Measurements from ENCODE around the gene DLG2. TPM values are rescaled to one million over a fixed set of nuclear protein-coding genes. Genes with fewer than 3 reads are reported as not detected.
"Not testable (repeated sequence)": the region's sequence is repeated elsewhere in the genome, so short reads cannot be mapped to it uniquely, and the experiment has no call there.

Gene DLG2
- polyA plus RNA-seq, 1 donor = 9.6 TPM

DNA sequence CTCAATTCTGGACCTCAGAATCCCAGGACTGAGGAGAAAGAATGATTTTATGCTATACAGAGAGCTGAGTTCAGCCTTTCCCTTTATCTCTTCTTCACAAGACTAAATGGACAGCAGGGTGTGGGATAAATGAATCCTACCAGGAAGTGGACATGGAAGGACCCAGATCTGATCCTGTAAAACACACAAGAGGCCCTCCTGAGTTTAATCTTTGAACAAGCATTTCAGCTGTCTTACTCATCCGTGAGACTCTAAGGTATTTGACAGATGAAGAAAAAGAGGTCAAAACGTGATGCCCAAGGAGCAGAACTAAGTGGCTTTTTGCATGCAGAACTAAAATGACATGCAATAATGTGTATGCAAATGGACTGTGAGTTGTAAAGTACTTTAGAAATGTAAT lies 511.3 kb downstream of the DLG2 start:
- DNase-seq (ENCODE audit: low read depth) = no peak

DNA sequence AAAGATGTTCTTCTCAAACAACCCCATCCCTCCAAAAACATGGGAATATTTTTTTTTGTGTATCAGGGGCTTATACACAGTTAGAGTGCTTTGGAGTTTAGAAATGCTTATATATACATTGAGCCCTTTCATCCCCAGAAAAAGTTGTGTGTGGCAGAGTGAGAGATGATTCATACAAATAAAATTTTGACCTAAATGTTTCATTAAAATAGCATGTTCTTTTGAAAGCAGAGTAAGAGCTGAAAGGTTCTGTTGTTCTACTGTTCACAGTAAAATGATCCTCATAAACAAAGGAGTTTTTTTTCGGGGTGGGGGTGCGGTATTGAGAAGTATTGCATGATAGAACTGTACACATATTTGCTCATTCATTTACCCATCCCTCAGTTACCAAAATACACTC lies 512.4 kb downstream of the DLG2 start:
- DNase-seq (ENCODE audit: low read depth) = no peak

DNA sequence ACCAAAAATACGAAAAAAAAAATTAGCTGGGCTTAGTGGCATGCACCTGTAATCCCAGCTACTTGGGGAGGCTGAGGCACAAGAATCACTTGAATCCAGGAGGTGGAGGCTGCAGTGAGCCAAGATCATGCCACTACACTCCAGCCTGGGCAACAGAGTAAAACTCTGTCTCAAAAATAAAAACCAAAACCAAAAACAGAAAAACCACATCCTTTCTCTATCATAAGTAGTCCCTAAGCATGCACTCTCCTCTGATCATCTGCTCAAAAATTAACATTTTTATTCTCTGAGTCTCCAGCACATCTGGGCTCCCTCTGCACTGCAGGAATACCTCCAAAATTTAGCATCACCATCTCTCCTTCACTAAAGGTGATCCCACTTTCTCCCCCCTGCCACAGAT lies 516.9 kb downstream of the DLG2 start:
- not testable (repeated sequence) for DNase-seq (ENCODE audit: low read depth)

DNA sequence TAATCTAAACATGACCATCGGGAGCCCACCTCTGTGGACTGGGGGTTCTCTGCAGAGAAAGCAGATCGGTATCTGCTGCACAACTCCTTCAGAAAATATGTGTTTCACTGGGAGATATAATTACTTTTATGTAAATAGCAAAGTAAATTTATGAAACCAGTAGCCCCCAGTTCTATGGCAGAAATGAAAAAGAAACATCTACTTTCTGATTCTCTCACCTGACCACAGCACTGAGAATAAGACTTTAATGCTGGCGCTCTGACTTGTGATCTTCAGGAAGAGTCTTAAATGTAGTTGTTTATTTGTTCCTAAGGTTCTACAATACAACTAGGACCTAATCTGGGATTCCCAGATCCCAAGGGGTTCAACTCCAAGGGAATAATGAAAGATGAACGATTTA lies 518.0 kb downstream of the DLG2 start:
- no peak for DNase-seq (ENCODE audit: low read depth)

DNA sequence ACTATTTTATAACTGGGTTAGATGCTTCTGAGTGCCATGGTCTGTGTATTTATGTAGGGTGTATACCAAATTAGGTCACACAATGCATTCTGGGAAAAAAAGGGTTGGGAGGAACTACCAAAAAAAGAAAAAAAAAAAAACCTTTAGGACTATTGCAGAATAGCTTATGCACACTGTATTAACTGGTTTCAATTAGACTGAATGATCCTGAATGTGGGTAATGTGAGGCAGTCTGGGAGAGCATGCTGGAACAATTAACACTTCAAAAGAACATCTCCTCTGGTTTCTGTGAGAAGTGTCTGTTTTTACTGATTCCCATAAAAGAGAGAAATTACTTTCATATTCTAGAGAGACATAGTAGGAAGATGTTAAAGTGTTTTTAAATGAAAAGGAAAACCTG lies 521.3 kb downstream of the DLG2 start:
- DNase-seq (ENCODE audit: low read depth) = no peak

DNA sequence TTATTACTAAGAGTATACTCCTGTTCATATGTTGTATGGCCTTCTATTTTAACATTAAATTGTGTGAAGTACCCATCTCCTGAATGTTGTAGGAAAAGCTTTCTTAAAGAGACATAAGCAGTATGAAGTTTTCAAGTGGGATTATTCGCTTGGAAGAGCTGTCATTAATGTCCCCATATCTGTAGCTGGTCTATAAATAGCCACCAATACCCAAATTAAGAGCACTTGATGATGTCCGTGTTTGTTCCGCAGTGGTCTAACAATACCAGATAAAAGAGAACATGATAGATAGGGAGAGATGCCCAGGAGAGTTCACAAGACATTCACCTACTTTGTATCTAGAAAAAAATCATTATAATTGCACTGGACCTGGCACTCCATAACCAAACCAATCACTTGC lies 527.6 kb downstream of the DLG2 start:
- DNase-seq (ENCODE audit: low read depth) = no peak

DNA sequence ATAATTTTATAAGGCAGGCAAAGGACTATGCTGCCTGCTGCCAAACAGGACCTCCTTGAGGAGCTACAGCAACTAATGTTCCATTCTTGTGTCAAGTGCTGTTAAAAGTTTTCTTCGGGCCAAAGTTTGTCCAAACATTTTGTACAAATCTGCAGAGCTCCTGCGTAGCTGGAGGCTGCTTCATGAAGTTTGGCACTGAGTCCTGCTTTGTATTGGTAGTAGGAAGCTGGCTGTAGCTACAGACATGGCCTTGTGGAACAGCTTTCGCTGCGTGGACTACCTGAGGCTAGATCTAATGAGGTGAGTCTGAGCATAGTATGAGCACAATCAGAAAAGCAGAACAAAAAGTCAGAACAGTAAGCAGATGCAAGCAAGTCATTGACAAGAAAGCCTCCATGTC lies 528.1 kb downstream of the DLG2 start:
- DNase-seq (ENCODE audit: low read depth) = no peak

DNA sequence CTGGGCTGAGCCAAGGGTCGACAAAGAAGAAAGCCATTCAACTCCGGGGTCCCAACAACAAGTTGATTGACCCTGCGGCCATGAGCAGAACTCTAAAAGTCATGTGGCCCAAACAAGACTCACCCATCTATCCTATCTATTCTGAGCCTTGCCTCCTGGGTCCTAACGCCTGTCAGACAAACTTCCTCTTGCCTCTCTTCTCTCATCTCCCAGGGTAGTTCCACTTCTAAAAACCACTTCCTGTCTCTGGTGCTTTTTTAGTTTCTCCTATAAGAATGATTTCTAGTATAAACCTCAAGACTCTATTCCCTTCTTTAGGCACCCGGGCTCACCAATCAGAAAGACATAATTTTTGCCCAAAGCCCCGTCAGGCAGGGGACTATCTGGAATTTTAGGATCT lies 530.2 kb downstream of the DLG2 start:
- DNase-seq (ENCODE audit: low read depth) = no peak

DNA sequence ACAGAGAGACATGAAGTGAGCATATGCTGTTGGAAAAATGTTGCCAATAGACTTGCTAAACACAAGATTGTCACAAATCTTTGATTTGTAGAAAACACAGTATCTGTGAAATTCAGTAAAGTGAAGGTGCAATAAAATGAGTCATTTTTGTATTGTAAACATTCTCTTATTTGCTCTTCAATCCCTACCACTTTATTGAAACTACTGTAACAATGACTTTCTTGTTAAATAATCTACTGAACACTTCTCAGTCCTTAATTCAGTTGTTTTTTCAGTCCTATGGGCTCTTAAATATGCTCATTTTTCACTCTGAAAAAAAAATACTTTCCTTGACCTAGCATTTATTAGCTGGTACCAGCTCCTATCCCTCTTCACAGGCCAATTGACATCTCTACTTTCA lies 531.9 kb downstream of the DLG2 start:
- DNase-seq (ENCODE audit: low read depth) = no peak

DNA sequence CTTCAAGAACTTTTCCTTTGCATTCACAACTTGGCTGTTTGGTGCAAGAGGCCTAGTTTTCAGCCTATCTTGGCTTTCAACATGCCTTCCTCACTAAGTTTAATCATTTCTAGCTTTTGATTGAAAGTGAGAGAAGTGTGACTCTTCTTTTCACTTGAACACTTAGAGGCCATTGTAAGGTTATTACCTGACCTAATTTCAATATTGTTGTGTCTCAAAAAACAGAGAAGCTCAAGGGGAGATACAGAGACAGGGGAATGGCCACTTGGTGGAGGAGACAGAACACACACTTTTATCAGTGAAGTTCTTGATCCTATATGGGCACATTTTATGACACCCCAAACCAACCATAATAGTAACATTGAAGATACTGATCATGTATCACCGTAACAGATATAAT lies 532.3 kb downstream of the DLG2 start:
- DNase-seq (ENCODE audit: low read depth) = no peak

DNA sequence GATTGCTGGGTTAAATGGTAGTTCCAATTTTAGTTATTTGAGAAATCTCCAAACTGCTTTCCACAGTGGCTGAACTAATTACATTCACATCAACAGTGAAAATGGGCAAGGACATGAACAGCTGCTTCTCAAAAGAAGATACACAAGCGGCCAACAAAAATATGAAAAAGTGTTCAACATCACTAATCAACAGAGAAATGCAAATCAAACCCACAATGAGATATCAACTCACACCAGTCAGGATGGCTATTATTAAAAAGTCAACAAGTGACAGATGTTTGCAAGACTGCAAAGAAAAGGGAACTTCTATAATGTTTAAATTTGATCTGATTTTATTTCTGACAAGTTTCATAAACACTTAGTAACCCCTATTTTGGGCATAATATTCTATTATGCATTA lies 537.5 kb downstream of the DLG2 start:
- DNase-seq (ENCODE audit: low read depth) = no peak

DNA sequence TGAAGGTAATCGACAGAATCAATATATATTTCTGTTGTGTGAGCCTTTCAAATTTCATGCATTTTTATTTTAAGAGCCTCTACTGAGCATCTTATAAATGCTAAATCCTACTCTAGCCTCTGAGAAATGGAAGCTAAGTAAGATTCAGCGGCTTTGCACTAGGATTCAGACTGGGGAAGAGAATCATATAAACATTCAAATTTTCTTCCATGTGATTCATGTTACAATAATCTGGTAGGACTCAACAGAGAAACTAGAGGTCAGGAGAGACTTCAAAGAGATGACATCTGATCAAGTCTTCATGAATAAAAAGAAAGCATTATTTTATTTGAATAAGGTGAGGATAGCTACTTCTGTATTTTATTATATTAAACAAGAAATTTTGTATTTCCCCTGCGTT lies 538.9 kb downstream of the DLG2 start:
- no peak for DNase-seq (ENCODE audit: low read depth)

DNA sequence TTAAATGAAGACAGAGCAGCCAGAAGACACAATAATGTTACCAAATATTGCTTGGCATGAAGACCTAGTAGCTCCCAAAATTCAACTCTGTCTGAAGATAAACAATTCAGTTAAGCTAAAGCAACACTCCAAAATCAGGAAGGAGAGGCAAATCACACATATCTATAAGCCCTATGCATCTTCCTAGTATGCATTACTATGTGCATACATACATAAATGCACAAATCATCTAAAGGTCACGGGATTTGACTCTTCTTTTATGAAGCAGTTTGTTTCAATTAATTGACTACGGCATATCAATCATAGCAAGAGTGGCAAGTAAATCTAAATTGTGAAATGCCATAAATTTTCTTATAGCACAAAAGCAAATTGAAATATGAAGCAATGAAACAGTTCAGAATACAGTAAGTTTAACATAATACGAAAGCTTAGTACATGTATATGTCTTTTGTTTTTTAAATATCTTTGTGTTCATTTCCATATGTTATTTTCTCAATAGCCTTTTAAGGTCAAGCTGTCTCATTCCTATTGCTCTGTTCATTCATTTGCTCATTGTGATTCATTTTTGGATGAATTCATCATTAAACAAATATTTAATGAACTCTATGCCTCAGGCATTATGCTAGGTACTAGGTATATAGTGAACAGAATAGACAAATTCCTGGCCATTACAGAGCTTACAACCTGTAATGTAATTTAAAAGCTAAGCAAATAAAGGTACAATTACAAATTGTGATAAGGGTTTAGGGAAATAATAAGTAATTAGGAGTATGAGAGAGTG lies 540.5 kb downstream of the DLG2 start:
- DNase-seq (ENCODE audit: low read depth) = no peak

DNA sequence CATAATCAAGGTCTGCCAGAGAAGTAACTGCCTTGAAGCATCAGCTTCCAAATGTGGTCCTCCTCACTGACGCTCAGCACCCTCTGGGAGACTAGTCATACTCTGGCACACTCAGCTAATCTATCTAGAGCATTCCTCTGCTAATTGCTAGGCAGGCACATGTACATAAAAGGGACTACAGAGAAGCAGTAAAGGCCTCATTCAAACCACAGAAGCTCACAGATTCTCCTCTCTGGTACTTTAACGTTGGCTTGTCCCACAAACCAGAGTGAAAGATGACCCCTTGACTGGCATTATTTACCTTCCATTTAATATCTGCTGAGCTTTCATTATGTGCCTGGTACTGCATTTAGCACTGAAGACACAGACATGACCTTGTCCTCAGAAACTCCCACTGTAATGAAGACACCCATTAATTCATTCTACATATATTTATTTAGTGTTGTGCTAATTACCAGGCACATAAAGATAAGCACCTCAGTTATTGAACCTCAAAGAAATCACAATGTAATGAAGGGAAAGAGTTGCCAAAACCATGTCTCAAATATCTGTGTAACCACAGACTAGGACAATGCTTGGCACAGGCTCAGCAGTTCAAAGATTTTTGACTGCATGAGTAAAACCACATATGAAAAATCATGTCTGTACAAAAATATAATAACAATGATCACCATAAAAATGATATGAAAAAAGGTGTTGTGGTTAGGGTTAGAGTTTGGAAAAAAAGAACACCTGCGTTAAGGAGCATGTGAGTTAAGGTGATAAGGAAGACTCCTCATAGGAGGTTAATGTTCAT lies 550.4 kb downstream of the DLG2 start:
- DNase-seq (ENCODE audit: low read depth) = no peak

DNA sequence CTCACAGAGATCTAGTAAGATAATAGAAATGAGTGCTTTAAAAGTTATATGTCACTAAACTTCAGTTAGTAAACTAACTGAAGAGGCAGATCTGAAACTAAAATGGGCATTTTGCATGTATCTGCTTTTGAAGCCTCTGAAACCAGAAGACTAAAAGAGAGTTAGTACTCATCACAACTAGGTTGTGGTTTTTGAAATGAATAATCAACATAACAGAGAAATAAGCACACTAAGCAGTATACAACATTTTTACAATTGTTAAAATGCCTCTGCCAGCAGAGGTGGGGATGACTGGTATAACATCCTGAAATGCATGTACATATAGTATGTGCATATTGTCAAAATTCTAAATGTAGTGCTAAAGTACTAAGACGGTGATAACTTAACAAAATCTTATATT lies 564.5 kb downstream of the DLG2 start:
- DNase-seq (ENCODE audit: low read depth) = no peak

DNA sequence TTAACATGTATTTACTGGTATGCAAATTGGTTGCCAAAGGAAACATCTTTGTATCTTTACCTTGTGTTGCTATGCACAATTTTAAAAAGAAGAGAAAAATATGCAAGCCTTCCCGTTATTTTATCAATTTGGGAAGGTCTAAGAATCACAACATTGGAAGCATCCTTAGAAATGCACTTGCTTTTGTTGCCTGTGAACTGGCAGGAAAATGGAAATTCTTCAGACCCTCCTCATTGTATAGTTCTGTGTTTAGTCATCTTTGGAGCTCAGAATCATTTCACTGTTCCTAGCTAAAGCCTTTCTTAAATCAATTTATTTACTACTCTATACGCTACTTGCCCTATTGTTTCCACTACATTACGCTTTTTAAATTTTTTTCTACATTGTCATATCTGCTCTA lies 574.5 kb downstream of the DLG2 start:
- DNase-seq (ENCODE audit: low read depth) = no peak

DNA sequence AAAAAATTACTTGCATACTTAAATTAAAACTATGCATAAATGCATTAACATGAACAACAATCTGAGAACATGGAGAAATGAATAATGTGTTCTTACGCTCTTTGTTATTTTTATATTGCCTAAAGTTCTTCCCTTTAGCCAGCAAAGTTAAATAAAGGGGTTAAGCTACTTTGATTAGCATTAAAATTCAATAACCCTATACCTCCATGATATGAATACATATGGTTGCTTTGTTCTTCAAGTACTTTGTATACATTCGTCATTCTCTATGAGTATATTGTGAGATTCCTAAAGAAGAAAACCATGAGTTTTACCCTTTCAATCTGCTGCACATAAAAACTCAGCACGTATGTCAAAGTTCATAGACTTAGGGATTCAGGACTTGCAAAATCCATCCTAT lies 578.3 kb downstream of the DLG2 start:
- no peak for DNase-seq (ENCODE audit: low read depth)

DNA sequence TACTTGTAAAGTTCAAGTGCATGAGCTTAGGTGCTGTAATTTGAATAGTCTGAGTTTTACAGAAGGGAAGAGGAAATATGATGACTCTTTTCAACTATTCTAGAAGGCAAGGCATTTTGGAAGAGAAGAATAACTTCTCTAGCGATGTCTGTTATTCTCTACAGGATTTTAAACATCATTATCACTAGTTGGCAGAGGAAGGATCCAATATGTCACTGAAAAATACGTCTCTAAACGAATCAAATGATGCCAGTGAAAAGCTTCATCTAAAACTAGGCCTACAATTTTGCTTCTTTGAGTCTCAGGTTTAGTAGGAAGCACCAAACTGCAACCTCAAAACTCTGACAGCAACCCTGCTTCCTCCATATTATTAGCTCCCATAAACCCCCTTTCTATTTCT lies 581.4 kb downstream of the DLG2 start:
- DNase-seq (ENCODE audit: low read depth) = no peak

DNA sequence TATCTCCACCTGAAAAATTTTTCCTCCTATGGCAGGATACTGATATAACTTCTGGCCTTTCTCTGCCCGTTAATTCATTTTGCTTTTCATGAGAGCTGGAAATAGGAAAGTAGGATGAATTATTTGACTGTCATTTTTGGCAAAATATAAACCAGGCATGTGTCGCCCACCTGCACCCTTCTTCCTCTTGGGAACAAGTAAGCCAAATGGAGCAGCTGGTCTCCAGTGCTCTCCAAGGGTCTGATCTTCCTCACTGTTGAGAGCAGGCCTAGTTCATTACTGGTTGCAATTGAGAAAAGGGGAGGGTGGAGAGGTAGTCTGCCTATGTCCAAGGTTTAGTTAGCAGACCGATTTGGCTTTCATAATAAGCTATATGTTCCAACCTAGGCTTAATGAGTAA lies 582.2 kb downstream of the DLG2 start:
- DNase-seq (ENCODE audit: low read depth) = no peak

DNA sequence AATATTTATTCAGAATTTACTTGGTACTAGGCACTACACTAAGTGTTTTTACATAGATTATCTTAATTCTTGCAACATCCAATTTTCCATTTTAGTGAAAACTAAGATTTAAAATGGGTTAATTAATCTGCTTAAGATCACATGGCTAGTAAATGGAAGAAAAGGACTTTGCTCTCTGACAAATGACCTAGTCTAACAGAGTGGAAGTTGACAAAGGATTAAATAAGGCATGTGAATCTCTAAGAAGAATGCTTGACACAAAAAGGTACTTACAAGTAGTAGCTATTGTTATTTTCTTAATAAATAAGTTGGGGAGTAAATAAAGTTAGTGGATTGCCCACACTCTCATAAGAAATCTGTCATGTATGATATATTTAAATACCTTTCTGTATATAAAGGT lies 584.8 kb downstream of the DLG2 start:
- no peak for DNase-seq (ENCODE audit: low read depth)

DNA sequence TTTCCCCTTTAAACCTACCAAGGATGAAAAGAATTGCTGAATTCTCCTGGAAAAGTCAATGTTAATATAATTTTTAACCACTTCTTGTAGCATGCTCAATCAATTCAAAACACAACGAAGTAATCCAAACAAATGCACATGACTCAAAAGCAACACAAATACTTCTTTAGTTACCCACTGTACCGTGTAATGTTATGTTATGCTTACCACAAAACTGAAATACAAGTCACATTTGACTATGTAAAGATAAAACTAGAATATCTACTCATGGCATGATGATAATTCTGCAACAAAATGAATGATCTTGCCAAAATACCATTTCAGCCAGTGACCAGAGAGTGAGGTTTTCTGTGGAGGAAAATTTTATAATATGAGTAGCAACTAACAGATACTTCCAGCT lies 587.0 kb downstream of the DLG2 start:
- DNase-seq (ENCODE audit: low read depth) = no peak

DNA sequence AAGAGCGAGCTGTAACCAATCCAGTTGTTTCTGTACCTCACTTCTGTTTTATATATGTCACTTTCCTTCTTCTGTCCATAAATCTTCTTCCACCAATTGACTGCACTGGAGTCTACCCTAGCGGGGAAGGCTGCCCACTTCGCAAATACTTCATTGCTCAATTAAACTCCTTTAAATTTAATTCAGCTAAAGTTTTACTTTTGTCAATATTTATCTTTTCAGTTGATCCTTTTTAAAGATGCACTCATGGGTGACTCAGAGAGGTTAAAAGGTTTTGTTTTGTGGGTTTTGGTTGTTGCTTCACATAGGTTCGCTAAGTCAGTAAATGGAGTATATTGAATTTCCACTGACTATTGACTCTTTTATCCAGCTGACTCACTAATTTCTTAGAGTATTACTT lies 597.2 kb downstream of the DLG2 start:
- no peak for DNase-seq (ENCODE audit: low read depth)

DNA sequence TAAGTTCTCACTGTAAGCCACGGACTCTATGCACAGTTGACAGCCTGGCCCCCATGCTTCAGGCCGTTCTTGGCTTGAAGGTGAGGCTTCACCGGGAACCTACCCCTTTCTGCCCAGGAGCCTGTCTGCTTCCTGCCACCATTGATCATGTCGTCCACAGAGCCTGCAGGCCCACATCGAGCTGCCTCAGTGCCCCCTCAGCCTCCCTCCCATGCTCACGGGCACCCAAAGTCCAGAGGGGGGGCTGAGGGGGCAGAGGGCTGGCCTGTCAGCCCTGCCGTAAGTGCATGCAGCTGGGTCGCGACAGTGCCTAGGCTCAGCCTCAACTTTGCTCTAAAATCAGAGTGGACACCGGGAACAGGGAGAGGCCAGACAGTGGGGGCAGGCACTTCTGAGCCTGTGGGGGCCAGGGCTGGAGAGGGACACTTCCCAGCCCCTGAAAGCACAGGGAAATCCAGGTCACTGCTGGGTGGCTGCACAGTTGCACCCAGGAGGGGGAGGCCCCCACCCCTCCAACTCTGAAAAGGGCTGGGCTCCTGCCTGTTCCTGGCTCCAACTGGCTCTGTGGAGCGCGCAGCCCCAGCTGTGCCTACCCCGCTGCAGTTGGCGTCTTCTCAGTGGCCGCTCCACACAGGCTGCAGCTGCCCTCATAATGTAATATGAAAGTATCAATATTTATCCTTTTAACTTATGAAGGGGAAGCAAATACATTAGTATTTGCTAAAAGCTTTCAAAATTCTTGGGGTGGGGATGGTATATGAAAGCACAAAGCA lies 598.6 kb downstream of the DLG2 start:
- no peak for DNase-seq (ENCODE audit: low read depth)
